Smooth muscle cell (in vitro differentiated cells): ENCODE data around the gene TMEM150C. TPM values are rescaled to one million over a fixed set of nuclear protein-coding genes. Genes with fewer than 3 reads are reported as not detected.
"Not testable (repeated sequence)": the region's sequence is repeated elsewhere in the genome, so short reads cannot be mapped to it uniquely, and the experiment has no call there.

Source experiments
- DNase-seq: peaks from one replicate; lab custom pipeline; 2025; ENCODE audit not compliant: unreplicated experiment; lab: John Stamatoyannopoulos, UW
- H2AFZ ChIP-seq: fragments of 200-600 bp; sonication (generic); 2 replicates; pipeline ENCODE4 v1.6.0; 2016; ENCODE audit warnings: antibody characterized with exemption, low read depth, mild to moderate bottlenecking
- H3F3A ChIP-seq: fragments of 200-600 bp; sonication (generic); 2 replicates; pipeline ENCODE4 v1.6.0; 2017; ENCODE audit warnings: antibody characterized with exemption, low read depth
- H3K27ac ChIP-seq: fragments of 200-600 bp; sonication (generic); 2 replicates; pipeline ENCODE4 v1.5.1; 2016; ENCODE audit warnings: low read depth, mild to moderate bottlenecking
- H3K27me3 ChIP-seq: fragments of 200-600 bp; sonication (generic); 2 replicates; pipeline ENCODE4 v1.6.1; 2016; ENCODE audit warnings: low read depth, mild to moderate bottlenecking
- H3K36me3 ChIP-seq: fragments of 200-600 bp; sonication (generic); 2 replicates; pipeline ENCODE4 v1.5.1; 2016; ENCODE audit warnings: low read depth
- H3K4me1 ChIP-seq: fragments of 200-600 bp; sonication (generic); 2 replicates; pipeline ENCODE4 v1.5.1; 2016; ENCODE audit warnings: low read depth
- H3K4me2 ChIP-seq: fragments of 200-600 bp; sonication (generic); 2 replicates; pipeline ENCODE4 v1.6.0; 2016; ENCODE audit warnings: mild to moderate bottlenecking
- H3K4me3 ChIP-seq: fragments of 200-600 bp; sonication (generic); 2 replicates; pipeline ENCODE4 v1.5.1; 2016; ENCODE audit warnings: mild to moderate bottlenecking
- H3K79me2 ChIP-seq: fragments of 200-600 bp; sonication (generic); 2 replicates; pipeline ENCODE4 v1.6.0; 2016; ENCODE audit warnings: low read depth, mild to moderate bottlenecking
- H3K9ac ChIP-seq: fragments of 200-600 bp; sonication (generic); 2 replicates; pipeline ENCODE4 v1.6.0; 2016; ENCODE audit warnings: low read depth
- H3K9me3 ChIP-seq: fragments of 200-600 bp; sonication (generic); replicated peaks from 2 replicates; pipeline ENCODE4 v1.5.1; 2016; ENCODE audit warnings: low read depth
- H4K20me1 ChIP-seq: fragments of 200-600 bp; sonication (generic); 2 replicates; pipeline ENCODE4 v1.6.0; 2016; ENCODE audit warnings: low read depth
- CTCF ChIP-seq: fragments of 200-600 bp; sonication (generic); IDR thresholded peaks from 2 replicates; pipeline ENCODE4 v1.5.1; 2017; ENCODE audit warnings: borderline replicate concordance, mild to moderate bottlenecking, antibody characterized with exemption; ENCODE audit not compliant: insufficient read depth, poor library complexity, severe bottlenecking
- WGBS: methylation state at CpG from one replicate; pipeline ENCODE4 v1.1.7; 2016; ENCODE audit warnings: low lambda C conversion rate; 5-methylcytosine and 5-hydroxymethylcytosine counted together
- polyA plus RNA-seq: library from polyadenylated mRNA; unstranded; fragments of >200 nt; fragmentation: Nextera tagmentation; extraction: Ambion mirVana; gene quantifications from 2 replicates; pipeline ENCODE4 v1.2.1, GENCODE V29; 2016
- total RNA-seq: library from RNA; depleted of rRNA; stranded (reverse); fragments of >200 nt; gene quantifications from 2 replicates; pipeline ENCODE4 v1.2.3, GENCODE V29; 2014

The TMEM150C gene
- total and polyA plus RNA-seq, 2 experiments from 2014 or later: 0.55 to 8.0 TPM

- no peaks in the 10 kb centered on the region for H4K20me1 ChIP-seq
- no peaks in the 10 kb centered on the region for H3K4me1 ChIP-seq
- no peak for TF ChIP-seq CTCF
- no peak overlapping the region for H3K4me2 ChIP-seq
- no peaks in the 10 kb centered on the region for H3K79me2 ChIP-seq
- H3K4me3 ChIP-seq: no peak overlapping the region
- no peak for DNase-seq
- H3K9ac ChIP-seq: no peak overlapping the region
- H3K27me3 ChIP-seq: no peaks in the 10 kb centered on the region
- 78% methylated on average over 6 of the region's 6 CpGs for WGBS
- no peaks in the 10 kb centered on the region for H3F3A ChIP-seq
- no peaks in the 10 kb centered on the region for H3K36me3 ChIP-seq
- H3K9me3 ChIP-seq: no peaks in the 10 kb centered on the region
- H3K27ac ChIP-seq: no peak overlapping the region
- H2AFZ ChIP-seq: no peak overlapping the region
These were observed 80.3 kb downstream of the TMEM150C start for GRCh38 chr4:82481506-82481840.

- no peaks in the 10 kb centered on the region for H3K79me2 ChIP-seq
- H3K27ac ChIP-seq: no peak overlapping the region
- no peaks in the 10 kb centered on the region for H4K20me1 ChIP-seq
- H3F3A ChIP-seq: no peaks in the 10 kb centered on the region
- no peak overlapping the region for H3K9ac ChIP-seq
- WGBS: 79% methylated on average over 10 of the region's 10 CpGs
- no peak for DNase-seq
- H3K4me3 ChIP-seq: no peak overlapping the region
- no peaks in the 10 kb centered on the region for H3K36me3 ChIP-seq
- no peaks in the 10 kb centered on the region for H3K9me3 ChIP-seq
- no peak overlapping the region for H3K4me2 ChIP-seq
- no peak for TF ChIP-seq CTCF
- no peak overlapping the region for H2AFZ ChIP-seq
- H3K4me1 ChIP-seq: no peaks in the 10 kb centered on the region
- H3K27me3 ChIP-seq: no peaks in the 10 kb centered on the region
These were observed 80.8 kb downstream of the TMEM150C start for GRCh38 chr4:82480771-82481505.

- no peaks in the 10 kb centered on the region for H4K20me1 ChIP-seq
- no peaks in the 10 kb centered on the region for H3F3A ChIP-seq
- H3K4me3 ChIP-seq: no peak overlapping the region
- no peak for TF ChIP-seq CTCF
- no peaks in the 10 kb centered on the region for H3K36me3 ChIP-seq
- H3K27me3 ChIP-seq: no peaks in the 10 kb centered on the region
- H3K9ac ChIP-seq: no peak overlapping the region
- H3K4me2 ChIP-seq: no peak overlapping the region
- no peak for DNase-seq
- H2AFZ ChIP-seq: no peak overlapping the region
- no peak overlapping the region for H3K27ac ChIP-seq
- WGBS: 98% methylated on average over 14 of the region's 14 CpGs
- H3K9me3 ChIP-seq: no peaks in the 10 kb centered on the region
- H3K4me1 ChIP-seq: no peaks in the 10 kb centered on the region
- no peaks in the 10 kb centered on the region for H3K79me2 ChIP-seq
These were observed 82.2 kb downstream of the TMEM150C start for GRCh38 chr4:82479562-82479961.

GRCh38 chr4:82477469-82477868, 84.3 kb downstream of the TMEM150C start:
- H3F3A ChIP-seq, DNase-seq, H3K9ac ChIP-seq, H3K9me3 ChIP-seq, H3K27me3 ChIP-seq, H3K4me1 ChIP-seq, H2AFZ ChIP-seq, H3K4me3 ChIP-seq, H3K27ac ChIP-seq, H3K36me3 ChIP-seq, H3K4me2 ChIP-seq, H4K20me1 ChIP-seq, H3K79me2 ChIP-seq: not testable (repeated sequence)
- 89% methylated on average over 9 of the region's 9 CpGs for WGBS

- not testable (repeated sequence) for H3K4me2 ChIP-seq, H3K4me1 ChIP-seq, H3F3A ChIP-seq, H3K27ac ChIP-seq, H3K36me3 ChIP-seq, DNase-seq, H3K27me3 ChIP-seq, H4K20me1 ChIP-seq, H3K9me3 ChIP-seq, H3K79me2 ChIP-seq, H3K4me3 ChIP-seq, H2AFZ ChIP-seq, H3K9ac ChIP-seq
- 91% methylated on average over 7 of the region's 7 CpGs for WGBS
These were observed 85.9 kb downstream of the TMEM150C start for GRCh38 chr4:82475931-82476330.
